Esophagus muscularis mucosa (tissue), 4 donors: Measurements from ENCODE around the gene SMIM5. TPM values are rescaled to one million over a fixed set of nuclear protein-coding genes. Genes with fewer than 3 reads are reported as not detected.

ENCODE experiments used
- DNase-seq: peaks from one replicate; pipeline ENCODE4 v3.0.0-alpha.2; 2017; ENCODE audit errors: extremely low spot score
- H3K27ac ChIP-seq, 4 donors: fragments of 200-600 bp; sonication (generic); replicated peaks in 1 of 4; 1 replicate in 3 of 4; 2 replicates in 1 of 4; pipeline ENCODE4 v1.5.1; 2016 to 2019; ENCODE audit warnings: mild to moderate bottlenecking in 1 of 4
- H3K27me3 ChIP-seq, 4 donors: fragments of 200-600 bp; sonication (generic); one replicate each; pipeline versions ENCODE4 v1.5.1 to v1.6.0; 2016 to 2019
- H3K36me3 ChIP-seq, 4 donors: fragments of 200-600 bp; sonication (generic); one replicate each; pipeline ENCODE4 v1.5.1; 2016 to 2019
- H3K4me1 ChIP-seq, 4 donors: fragments of 200-600 bp; sonication (generic); one replicate each; pipeline ENCODE4 v1.5.1; 2016 to 2019
- H3K4me3 ChIP-seq, 4 donors: fragments of 200-600 bp; sonication (generic); 1 replicate in 2 of 4; 2 replicates in 2 of 4; pipeline ENCODE4 v1.5.1; 2016 to 2019; ENCODE audit warnings: mild to moderate bottlenecking in 4 of 4, moderate library complexity in 1 of 4
- H3K9me3 ChIP-seq, 4 donors: fragments of 200-600 bp; sonication (generic); 1 replicate in 3 of 4; 2 replicates in 1 of 4; pipeline ENCODE4 v1.5.1; 2016 to 2019
- CTCF ChIP-seq, 3 experiments: fragments of 200-600 bp in 2 of 3; fragments of 450-650 bp in 1 of 3; sonication (generic) in 2 of 3; IDR thresholded peaks; one replicate each; pipeline ENCODE4 v1.5.1; 2017 to 2019; ENCODE audit warnings: antibody characterized with exemption in 3 of 3, mild to moderate bottlenecking in 2 of 3, moderate library complexity in 1 of 3
- EP300 ChIP-seq: sonication (generic); formaldehyde crosslinking; IDR thresholded peaks from one replicate; pipeline ENCODE4 v1.6.1; 2017; ENCODE audit warnings: antibody characterized with exemption
- POLR2A ChIP-seq: fragments of 450-650 bp; IDR thresholded peaks from one replicate; pipeline ENCODE4 v1.6.1; 2017; ENCODE audit warnings: antibody characterized with exemption, moderate library complexity, mild to moderate bottlenecking, low read depth
- POLR2AphosphoS5 ChIP-seq, 2 donors: sonication (generic); formaldehyde crosslinking; IDR thresholded peaks; one replicate each; pipeline ENCODE4 v1.6.1; 2017; ENCODE audit warnings: antibody characterized with exemption in 2 of 2
- WGBS: methylation state at CpG from one replicate; pipeline ENCODE4 v1.1.5; 2018; 5-methylcytosine and 5-hydroxymethylcytosine counted together
- intact Hi-C: fragments of 100-400 bp; cut with DNase I; formaldehyde crosslinking; loops from one replicate; pipeline ENCODE4 v1.15.1; 2023
- total RNA-seq, 4 donors: library from RNA; depleted of rRNA; stranded (reverse); fragments of >200 nt; gene quantifications; one replicate each; pipeline versions ENCODE4 v1.1.0 to v1.2.1, GENCODE V29; 2016

Gene SMIM5
- total RNA-seq, 4 donors from 2014 or later, result 4.3 to 6.6 (median 5.6) TPM

DNA sequence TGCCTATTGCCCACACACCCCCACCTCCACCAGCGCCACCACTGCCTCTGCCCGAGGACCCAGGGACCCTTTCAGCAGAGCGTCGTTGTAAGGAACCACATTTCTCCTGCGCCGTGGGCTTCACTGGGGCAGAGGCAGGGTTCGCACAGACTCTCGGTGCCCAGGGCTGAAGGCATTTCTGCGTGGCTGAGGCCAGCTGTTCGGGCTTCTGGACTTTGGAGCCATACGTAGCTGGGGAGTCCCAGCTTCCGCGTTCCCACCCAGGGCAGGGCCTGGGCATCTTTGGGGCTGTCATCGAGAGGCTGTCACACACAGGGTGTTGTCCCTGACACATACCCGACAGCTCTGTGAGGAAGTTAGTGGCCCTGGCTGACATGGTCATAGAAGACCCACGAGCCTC lies 16.0 kb upstream of the SMIM5 start:
- Histone ChIP-seq H3K27ac (no peak overlapping the region), H3K36me3 (peaks cover 4 to 100% (median 99%) of the 10 kb centered on the region in 4 donors), H3K9me3 (no peaks in the 10 kb centered on the region), H3K4me3 (no peak overlapping the region), H3K4me1 (no peaks in the 10 kb centered on the region), H3K27me3 (no peaks in the 10 kb centered on the region)
- no peak for TF ChIP-seq POLR2AphosphoS5 (IDR thresholded peaks at IDR 0.05)
- no peak for TF ChIP-seq POLR2A
- TF ChIP-seq EP300, result no peak
- no peak for TF ChIP-seq CTCF (IDR thresholded peaks at IDR 0.05)
- DNase-seq, result no peak
- intact Hi-C loops, result no loop called here
- 93% methylated on average over 14 of the region's 16 CpGs for WGBS

- no peak for DNase-seq
- no peaks in the 10 kb centered on the region for H3K9me3 ChIP-seq
- intact Hi-C loops, result no loop called here
- no peaks in the 10 kb centered on the region for H3K27me3 ChIP-seq
- no peak overlapping the region for H3K27ac ChIP-seq
- peaks cover 4 to 100% (median 97%) of the 10 kb centered on the region in 4 donors for H3K36me3 ChIP-seq
- no peak overlapping the region for H3K4me3 ChIP-seq
- 87% methylated on average over 11 of the region's 11 CpGs for WGBS
- no peaks in the 10 kb centered on the region for H3K4me1 ChIP-seq
- no peak for TF ChIP-seq EP300
- no peak for TF ChIP-seq POLR2A
- no peak for TF ChIP-seq CTCF (IDR thresholded peaks at IDR 0.05)
- TF ChIP-seq POLR2AphosphoS5 (IDR thresholded peaks at IDR 0.05), result no peak
Observed at GRCh38 chr17:75617675-75618074, 15.6 kb upstream of the SMIM5 start.

- 81% methylated on average over 28 of the region's 36 CpGs for WGBS
- Histone ChIP-seq H3K4me1 (no peaks in the 10 kb centered on the region), H3K4me3 (no peak overlapping the region), H3K27me3 (no peaks in the 10 kb centered on the region), H3K27ac (no peak overlapping the region), H3K9me3 (no peaks in the 10 kb centered on the region), H3K36me3 (peaks cover 4 to 99% (median 91%) of the 10 kb centered on the region in 4 donors)
- intact Hi-C loops, result no loop called here
- TF ChIP-seq POLR2A (no peak), EP300 (no peak), POLR2AphosphoS5 (IDR thresholded peaks at IDR 0.05) (no peak), CTCF (IDR thresholded peaks at IDR 0.05) (peak; percentile 7 to 27 (median 14))
- no peak for DNase-seq
Observed at GRCh38 chr17:75619506-75620431, 13.5 kb upstream of the SMIM5 start.

DNA sequence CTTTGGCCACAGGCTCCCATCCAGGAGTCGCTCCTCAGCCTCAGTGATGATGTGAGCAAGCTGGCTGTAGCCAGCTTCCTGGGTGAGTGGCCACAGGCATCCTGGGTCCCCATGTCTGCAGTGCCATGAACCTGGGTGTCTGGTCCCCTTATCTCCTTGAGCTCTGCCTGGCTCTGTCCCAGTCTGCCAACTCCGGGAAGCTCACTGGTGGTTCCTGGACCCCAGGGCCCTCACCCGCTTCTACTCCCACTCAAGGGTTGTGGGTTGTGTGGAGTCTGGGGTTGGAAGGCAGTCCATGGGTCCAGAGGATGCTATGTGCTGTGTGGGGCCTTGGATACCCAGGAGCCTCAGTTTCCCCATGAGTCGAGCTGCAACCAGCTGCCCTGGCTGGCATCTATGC lies 11.7 kb upstream of the SMIM5 start:
- WGBS, result 88% methylated on average over 1 of the region's 4 CpGs
- Histone ChIP-seq H3K36me3 (peaks cover 6 to 99% (median 91%) of the 10 kb centered on the region in 4 donors), H3K27ac (no peak overlapping the region), H3K4me3 (no peak overlapping the region), H3K4me1 (no peaks in the 10 kb centered on the region), H3K27me3 (no peaks in the 10 kb centered on the region), H3K9me3 (no peaks in the 10 kb centered on the region)
- no peak for TF ChIP-seq CTCF (IDR thresholded peaks at IDR 0.05)
- no peak for TF ChIP-seq POLR2A
- no peak for TF ChIP-seq EP300
- TF ChIP-seq POLR2AphosphoS5 (IDR thresholded peaks at IDR 0.05), result no peak
- no peak for DNase-seq
- intact Hi-C loops, result no loop called here
